GM12878 (cell line): ENCODE measurements around the gene CCDC91. TPM values are rescaled to one million over a fixed set of nuclear protein-coding genes. Genes with fewer than 3 reads are reported as not detected.

Source experiments
- ATAC-seq: fragments of 200-7000 bp; cut with Tn5 transposase; 3 replicates; pipeline ENCODE4 v1.9.1; 2020; ENCODE audit warnings: mild to moderate bottlenecking, moderate library complexity
- BruUV-seq: library from RNA; stranded (reverse); fragments of 400-500 nt; replicated peaks from 2 replicates; lab custom pipeline; 2021; lab: Mats Ljungman, UMichigan
- CTCF ChIA-PET: fragments of 300-600 bp; sonication (Branson Sonifier 250); formaldehyde crosslinking; extraction: SDS; loops from one replicate; lab custom pipeline; 2021; ENCODE audit warnings: inconsistent platforms; lab: Yijun Ruan, JAX
- POLR2A ChIA-PET: fragments of 350-600 bp; formaldehyde crosslinking; extraction: SDS; loops from one replicate; lab custom pipeline; 2021; ENCODE audit warnings: inconsistent platforms; lab: Charles Lee
- RAD21 ChIA-PET: fragments of 300-600 bp; sonication (Branson Sonifier 250); formaldehyde crosslinking; loops from one replicate; lab custom pipeline; 2023; ENCODE audit warnings: antibody characterized with exemption; ENCODE audit not compliant: unreplicated experiment; lab: Charles Lee
- SMC1A ChIA-PET: fragments of 300-600 bp; sonication (Branson Sonifier 250); formaldehyde crosslinking; loops from one replicate; lab custom pipeline; 2023; ENCODE audit not compliant: unreplicated experiment, uncharacterized antibody; lab: Charles Lee
- DNase-seq: peaks from one replicate; pipeline ENCODE4 v3.0.0-alpha.2; 2011; ENCODE audit warnings: low read depth, low spot score
- FAIRE-seq: peaks from 3 replicates; lab custom pipeline; 2011; peaks lifted over from hg19 to GRCh38; lab: Jason Lieb, UNC
- H2AFZ ChIP-seq: 2 replicates; pipeline ENCODE4 v1.6.0; 2011; ENCODE audit warnings: low read depth, low read length, control low read depth; ENCODE audit not compliant: control insufficient read depth
- H3K27ac ChIP-seq: 2 replicates; pipeline ENCODE4 v1.5.1; 2011; ENCODE audit warnings: control low read depth; ENCODE audit not compliant: control insufficient read depth, insufficient read depth
- H3K27me3 ChIP-seq, 2 experiments: replicated peaks in 1 of 2; 2 replicates each; pipeline versions ENCODE4 v1.6.0 to v1.6.1; 2011; ENCODE audit warnings: low read length in 1 of 2; ENCODE audit not compliant: control insufficient read depth in 2 of 2, insufficient read depth in 2 of 2
- H3K36me3 ChIP-seq, 2 experiments: 2 replicates each; pipeline ENCODE4 v1.5.1; 2011; ENCODE audit warnings: low read length in 1 of 2; ENCODE audit not compliant: control insufficient read depth in 2 of 2, insufficient read depth in 2 of 2
- H3K4me1 ChIP-seq: 2 replicates; pipeline ENCODE4 v1.6.1; 2011; ENCODE audit warnings: mild to moderate bottlenecking, low read length, moderate library complexity, mixed read lengths; ENCODE audit not compliant: control insufficient read depth, insufficient read depth
- H3K4me2 ChIP-seq: 2 replicates; pipeline ENCODE4 v1.6.0; 2011; ENCODE audit warnings: control low read depth; ENCODE audit not compliant: control insufficient read depth, insufficient read depth
- H3K4me3 ChIP-seq: fragments of 200-600 bp; sonication (generic); 2 replicates; pipeline ENCODE4 v1.5.1; 2016
- H3K79me2 ChIP-seq: 2 replicates; pipeline ENCODE4 v1.6.0; 2011; ENCODE audit warnings: low read length; ENCODE audit not compliant: control insufficient read depth, insufficient read depth
- H3K9ac ChIP-seq: 2 replicates; pipeline ENCODE4 v1.8.0; 2011; ENCODE audit warnings: low read length, control low read depth, mixed read lengths; ENCODE audit not compliant: control insufficient read depth, insufficient read depth
- H3K9me3 ChIP-seq: replicated peaks from 3 replicates; pipeline ENCODE4 v1.5.1; 2011; ENCODE audit warnings: mild to moderate bottlenecking, low read length; ENCODE audit not compliant: control insufficient read depth, insufficient read depth
- H4K20me1 ChIP-seq: 2 replicates; pipeline ENCODE4 v1.6.0; 2011; ENCODE audit not compliant: control insufficient read depth, insufficient read depth
- BACH1 ChIP-seq: fragments of 450-650 bp; IDR thresholded peaks from 2 replicates; pipeline ENCODE4 v1.6.1; 2017; ENCODE audit warnings: mild to moderate bottlenecking, borderline replicate concordance
- CBX3 ChIP-seq: fragments of 200-600 bp; sonication (generic); IDR thresholded peaks from 2 replicates; pipeline ENCODE4 v1.6.1; 2016; ENCODE audit warnings: low read depth, borderline replicate concordance
- CEBPZ ChIP-seq: fragments of 150-350 bp; IDR thresholded peaks from 2 replicates; pipeline ENCODE4 v1.6.1; 2016; ENCODE audit warnings: low read depth, low read length
- FOXK2 ChIP-seq: fragments of 450-650 bp; IDR thresholded peaks from 2 replicates; pipeline ENCODE4 v1.6.1; 2017; ENCODE audit warnings: mild to moderate bottlenecking, moderate library complexity
- HDGF ChIP-seq: fragments of 450-650 bp; IDR thresholded peaks from 2 replicates; pipeline ENCODE4 v1.6.1; 2016; ENCODE audit warnings: antibody characterized with exemption
- KAT2A ChIP-seq: conservative IDR thresholded peaks from 2 replicates; pipeline ENCODE4 v1.6.1; 2011; ENCODE audit warnings: low read depth, low read length; ENCODE audit not compliant: control insufficient read depth
- MEF2B ChIP-seq: fragments of 450-650 bp; IDR thresholded peaks from 2 replicates; pipeline ENCODE4 v1.6.1; 2018; ENCODE audit warnings: mild to moderate bottlenecking, moderate library complexity; ENCODE audit not compliant: partially characterized antibody, poor library complexity, severe bottlenecking
- NFIC ChIP-seq: IDR thresholded peaks from 2 replicates; pipeline ENCODE4 v1.6.1; 2012; ENCODE audit warnings: low read depth, mild to moderate bottlenecking, inconsistent platforms, low read length, moderate library complexity
- PAX8 ChIP-seq: fragments of 450-650 bp; IDR thresholded peaks from 2 replicates; pipeline ENCODE4 v1.6.1; 2017; ENCODE audit warnings: mild to moderate bottlenecking, moderate library complexity
- RBBP5 ChIP-seq: fragments of 200-600 bp; sonication (generic); conservative IDR thresholded peaks from 2 replicates; pipeline ENCODE4 v1.6.1; 2016
- SMAD5 ChIP-seq: IDR thresholded peaks from 2 replicates; pipeline ENCODE4 v1.6.1; 2016; ENCODE audit warnings: antibody characterized with exemption, low read depth
- SPI1 ChIP-seq: IDR thresholded peaks from 2 replicates; pipeline ENCODE4 v1.6.1; 2011; ENCODE audit warnings: low read depth, mild to moderate bottlenecking, low read length, moderate library complexity, borderline replicate concordance; ENCODE audit not compliant: insufficient read depth
- STAT3 ChIP-seq: IDR thresholded peaks from 2 replicates; pipeline ENCODE4 v1.6.1; 2011; ENCODE audit warnings: low read depth, low read length, improper control_type of control experiment
- USF2 ChIP-seq: IDR thresholded peaks from 2 replicates; pipeline ENCODE4 v1.6.1; 2011; ENCODE audit warnings: low read depth, low read length, improper control_type of control experiment, borderline replicate concordance
- ZBTB40 ChIP-seq: fragments of 450-650 bp; IDR thresholded peaks from 2 replicates; pipeline ENCODE4 v1.6.1; 2016; ENCODE audit warnings: mild to moderate bottlenecking, moderate library complexity, borderline replicate concordance
- WGBS: methylation state at CpG from one replicate; pipeline ENCODE4 v1.1.6; 2016; ENCODE audit warnings: low lambda C conversion rate; ENCODE audit not compliant: insufficient replicate concordance, insufficient coverage; ENCODE audit errors: missing lambda C conversion rate; 5-methylcytosine and 5-hydroxymethylcytosine counted together
- in situ Hi-C: fragments of 300-500 bp; cut with MboI; formaldehyde crosslinking; loops from 9 replicates; pipeline ENCODE4 v1.14.3; 2018; ENCODE audit warnings: mixed read lengths
- intact Hi-C: fragments of 100-400 bp; cut with micrococcal nuclease; formaldehyde crosslinking; loops from one replicate; pipeline ENCODE4 v1.14.2; 2022; ENCODE audit not compliant: unreplicated experiment
- polyA plus RNA-seq, 11 experiments: library from polyadenylated mRNA; depleted of rRNA in 4 of 11; unstranded in 6 of 11; stranded (reverse) in 5 of 11; fragments of >200 nt; fragmentation: Nextera tagmentation in 4 of 11; fragmentation: Illumina TruSeq in 1 of 11; extraction: Ambion mirVana in 4 of 11; extraction: Trizol in 1 of 11; gene quantifications; 1 replicate in 1 of 11; 2 replicates in 10 of 11; pipeline versions ENCODE4 v1.2.1 to v1.2.3, GENCODE V29; 2011 to 2016; ENCODE audit warnings: inconsistent platforms in 2 of 11, missing spikeins in 2 of 11, low read depth in 1 of 11
- total RNA-seq, 4 experiments: library from RNA; depleted of rRNA in 3 of 4; stranded (reverse); fragments of >200 nt in 3 of 4; fragmentation: Illumina TruSeq in 1 of 4; extraction: Trizol in 1 of 4; gene quantifications; 2 replicates each; pipeline versions ENCODE4 v1.2.1 to v1.2.3, GENCODE V29; 2013 to 2021

The CCDC91 gene
- total and polyA plus RNA-seq, 10 of the 15 experiments (the other 5 are each of a cell fraction or from before 2014, with no cell fraction given): 6.1 to 24.9 (median 16.5) TPM

- ATAC-seq (no peak), DNase-seq (no peak), FAIRE-seq (no peak)
- no peak overlapping the region for H2AFZ ChIP-seq
- no peak overlapping the region for H3K4me2 ChIP-seq
- ChIA-PET RAD21 (no interaction called here), POLR2A (no interaction called here), SMC1A (no interaction called here), CTCF (interaction anchor here (1.3 kb wide), 1 partner anchor 360 kb away, joined by 4 read pairs; no protein-coding TSS in a partner anchor)
- 14% methylated on average over 3 of the region's 3 CpGs for WGBS
- TF ChIP-seq BACH1: no peak
- TF ChIP-seq USF2: no peak
- no peak for TF ChIP-seq MEF2B
- no peak for TF ChIP-seq RBBP5
- TF ChIP-seq STAT3: no peak
- TF ChIP-seq HDGF: no peak
- TF ChIP-seq SPI1: no peak
- no peak for TF ChIP-seq ZBTB40
- no peak for TF ChIP-seq NFIC
- TF ChIP-seq KAT2A: no peak
- TF ChIP-seq FOXK2: no peak
- TF ChIP-seq CBX3: no peak
- TF ChIP-seq SMAD5: no peak
- TF ChIP-seq CEBPZ: no peak
- no peak for TF ChIP-seq PAX8
- no peaks in the 10 kb centered on the region for H3K27me3 ChIP-seq
- no peak overlapping the region for H3K4me3 ChIP-seq
- H3K4me1 ChIP-seq: no peaks in the 10 kb centered on the region
- no peak overlapping the region for H3K9ac ChIP-seq
- no peaks in the 10 kb centered on the region for H3K36me3 ChIP-seq
- H3K9me3 ChIP-seq: no peaks in the 10 kb centered on the region
- H3K79me2 ChIP-seq: no peaks in the 10 kb centered on the region
- H3K27ac ChIP-seq: no peak overlapping the region
- H4K20me1 ChIP-seq: no peaks in the 10 kb centered on the region
- no TSS peak for BruUV-seq
- intact Hi-C loops (no loop called here), in situ Hi-C loops (no loop called here)
Observed at GRCh38 chr12:28575593-28576205, 385.4 kb downstream of the CCDC91 start.
